Osteoblast (primary cell): ENCODE measurements around the gene NLRP4. TPM values are rescaled to one million over a fixed set of nuclear protein-coding genes. Genes with fewer than 3 reads are reported as not detected.
"Not testable (repeated sequence)": the region's sequence is repeated elsewhere in the genome, so short reads cannot be mapped to it uniquely, and the experiment has no call there.

Experiments used
- DNase-seq: peaks from one replicate; pipeline ENCODE4 v3.0.0; 2011; ENCODE audit warnings: low spot score, mixed read lengths; ENCODE audit not compliant: insufficient read length; ENCODE audit errors: missing footprints
- H2AFZ ChIP-seq: 2 replicates; pipeline ENCODE4 v1.6.0; 2011; ENCODE audit warnings: mild to moderate bottlenecking, low read length
- H3K27ac ChIP-seq: 2 replicates; pipeline ENCODE4 v1.5.1; 2011; ENCODE audit warnings: mild to moderate bottlenecking, low read depth, low read length, moderate library complexity
- H3K27me3 ChIP-seq: 2 replicates; pipeline ENCODE4 v1.6.0; 2012; ENCODE audit warnings: mild to moderate bottlenecking, control low read depth, inconsistent platforms, low read length, moderate library complexity; ENCODE audit not compliant: insufficient read depth
- H3K36me3 ChIP-seq: 2 replicates; pipeline ENCODE4 v1.5.1; 2011; ENCODE audit warnings: mild to moderate bottlenecking, low read length, control low read depth, moderate library complexity; ENCODE audit not compliant: insufficient read depth
- H3K4me1 ChIP-seq: 2 replicates; pipeline ENCODE4 v1.5.1; 2011; ENCODE audit warnings: mild to moderate bottlenecking, low read length, control low read depth, moderate library complexity; ENCODE audit not compliant: insufficient read depth
- H3K4me2 ChIP-seq: 2 replicates; pipeline ENCODE4 v1.6.0; 2011; ENCODE audit warnings: mild to moderate bottlenecking, low read length; ENCODE audit not compliant: insufficient read depth
- H3K4me3 ChIP-seq: fragments of 200-600 bp; sonication (generic); 3 replicates; pipeline ENCODE4 v1.5.1; 2012; ENCODE audit warnings: mild to moderate bottlenecking, low read length, inconsistent platforms; ENCODE audit not compliant: insufficient read depth
- H3K79me2 ChIP-seq: 2 replicates; pipeline ENCODE4 v1.6.0; 2012; ENCODE audit warnings: mild to moderate bottlenecking, low read length, control low read depth, inconsistent platforms; ENCODE audit not compliant: insufficient read depth
- H3K9me3 ChIP-seq: 2 replicates; pipeline ENCODE4 v1.5.1; 2011; ENCODE audit warnings: low read depth, low read length, control low read depth
- H4K20me1 ChIP-seq: 2 replicates; pipeline ENCODE4 v1.6.0; 2012; ENCODE audit warnings: mild to moderate bottlenecking, low read length, control low read depth; ENCODE audit not compliant: insufficient read depth
- CTCF ChIP-seq: IDR thresholded peaks from 2 replicates; pipeline ENCODE4 v1.5.1; 2011; ENCODE audit warnings: mild to moderate bottlenecking, low read depth, low read length, moderate library complexity; ENCODE audit errors: extremely low read depth
- total RNA-seq: library from RNA; depleted of rRNA; stranded (reverse); fragments of >200 nt; gene quantifications from 2 replicates; pipeline ENCODE4 v1.2.3, GENCODE V29; 2012

Gene NLRP4
- total RNA-seq, 1 donor, result not detected

- Histone ChIP-seq H2AFZ (no peak overlapping the region), H3K4me3 (no peak overlapping the region), H3K4me2 (no peak overlapping the region), H3K4me1 (no peaks in the 10 kb centered on the region), H3K27ac (no peak overlapping the region), H3K27me3 (no peaks in the 10 kb centered on the region), H3K9me3 (no peaks in the 10 kb centered on the region), H3K79me2 (no peaks in the 10 kb centered on the region), H4K20me1 (no peaks in the 10 kb centered on the region), H3K36me3 (no peaks in the 10 kb centered on the region)
- TF ChIP-seq CTCF, result no peak
- DNase-seq, result no peak
Observed at GRCh38 chr19:55913643-55914268, 77.4 kb downstream of the NLRP4 start.

- H3K9me3 ChIP-seq, result no peaks in the 10 kb centered on the region
- no peak overlapping the region for H2AFZ ChIP-seq
- H4K20me1 ChIP-seq, result no peaks in the 10 kb centered on the region
- no peaks in the 10 kb centered on the region for H3K79me2 ChIP-seq
- H3K4me2 ChIP-seq, result no peak overlapping the region
- H3K36me3 ChIP-seq, result no peaks in the 10 kb centered on the region
- H3K4me1 ChIP-seq, result no peaks in the 10 kb centered on the region
- H3K27me3 ChIP-seq, result no peaks in the 10 kb centered on the region
- no peak overlapping the region for H3K4me3 ChIP-seq
- no peak overlapping the region for H3K27ac ChIP-seq
- no peak for DNase-seq
- TF ChIP-seq CTCF, result no peak
Observed at GRCh38 chr19:55923556-55923955, 87.2 kb downstream of the NLRP4 start.

GRCh38 chr19:55927991-55928390 is 91.7 kb downstream of the NLRP4 start:
- peaks cover 2% of the 10 kb centered on the region for H3K9me3 ChIP-seq
- H3K27ac ChIP-seq, result no peak overlapping the region

GRCh38 chr19:55929258-55929657 is 92.9 kb downstream of the NLRP4 start:
- not testable (repeated sequence) for H3K4me1 ChIP-seq, H3K36me3 ChIP-seq, DNase-seq, H3K4me2 ChIP-seq, H4K20me1 ChIP-seq, H3K79me2 ChIP-seq, H3K9me3 ChIP-seq, H2AFZ ChIP-seq, H3K27me3 ChIP-seq, H3K27ac ChIP-seq, H3K4me3 ChIP-seq

More at GRCh38 chr19:55927991-55928390, 91.7 kb downstream of the NLRP4 start:
- Histone ChIP-seq H3K4me1 (no peaks in the 10 kb centered on the region), H2AFZ (no peak overlapping the region), H3K4me2 (no peak overlapping the region), H3K36me3 (no peaks in the 10 kb centered on the region), H3K79me2 (no peaks in the 10 kb centered on the region), H3K27me3 (no peaks in the 10 kb centered on the region), H3K4me3 (no peak overlapping the region), H4K20me1 (no peaks in the 10 kb centered on the region)
- no peak for DNase-seq
- TF ChIP-seq CTCF, result no peak
